HG03095 (cell line): ENCODE measurements around the gene DYNC1I1.

Experiments used
- ATAC-seq: cut with Tn5 transposase; IDR thresholded peaks from one replicate; pipeline ENCODE4 v1.9.1; 2021; ENCODE audit warnings: moderate library complexity; ENCODE audit not compliant: unreplicated experiment

DYNC1I1 gene

DNA sequence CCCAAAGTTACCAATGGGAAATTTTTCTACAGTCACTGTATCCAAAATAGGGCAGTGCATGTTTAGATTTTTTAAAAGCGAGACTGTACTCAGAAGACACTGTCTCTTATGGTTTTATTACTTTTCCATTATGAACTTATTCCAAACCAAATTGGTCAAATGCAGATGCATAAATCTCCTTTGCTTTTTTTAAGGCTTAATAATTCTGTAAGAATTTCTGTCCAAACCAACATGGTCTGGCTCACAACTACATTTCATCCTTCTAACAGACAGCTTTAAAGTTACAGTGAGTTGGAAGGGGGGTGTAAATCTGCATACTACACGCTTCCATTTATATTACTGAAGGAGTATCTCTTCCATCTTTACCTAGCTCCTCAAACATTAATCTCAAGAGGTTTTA lies 350.4 kb downstream of the DYNC1I1 start:
- no peak for ATAC-seq

DNA sequence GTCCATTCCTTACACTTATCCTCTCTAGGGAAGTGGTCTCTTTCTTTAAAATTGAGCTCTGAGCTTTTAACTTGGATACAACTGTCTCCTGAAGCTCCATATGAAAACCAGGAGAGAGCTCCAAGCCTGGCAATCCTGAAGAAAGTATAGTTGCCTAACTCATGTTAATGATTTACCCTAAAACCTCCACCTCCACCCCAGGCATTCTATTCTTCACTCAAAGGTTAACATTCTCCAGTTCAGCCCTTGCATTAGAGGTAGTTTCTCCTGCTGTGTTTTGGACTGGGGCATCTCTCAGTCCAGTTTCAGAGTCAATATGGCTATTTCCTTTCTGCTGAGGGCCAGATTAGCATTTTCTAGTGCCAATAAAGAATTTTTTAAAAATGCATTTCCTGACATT lies 354.0 kb downstream of the DYNC1I1 start:
- no peak for ATAC-seq

DNA sequence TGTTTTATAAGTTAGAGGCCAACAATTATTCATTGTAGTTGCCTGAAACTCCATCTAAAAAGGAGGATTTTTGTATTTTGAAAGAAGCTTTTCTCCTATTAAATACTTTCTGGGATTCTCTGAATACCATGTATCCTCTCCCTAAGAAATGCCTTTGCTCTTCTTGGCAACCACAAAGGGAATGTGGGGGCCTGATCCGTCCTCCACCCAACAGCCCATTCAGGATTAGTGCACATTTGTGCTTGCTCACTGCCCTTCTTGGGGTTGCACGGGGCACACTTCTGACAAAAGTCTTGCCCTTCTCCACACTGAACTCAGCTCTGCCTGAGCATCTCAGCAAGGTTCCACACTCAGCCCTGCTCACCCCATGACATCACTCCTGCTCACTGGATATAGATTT lies 355.4 kb downstream of the DYNC1I1 start:
- no peak for ATAC-seq

DNA sequence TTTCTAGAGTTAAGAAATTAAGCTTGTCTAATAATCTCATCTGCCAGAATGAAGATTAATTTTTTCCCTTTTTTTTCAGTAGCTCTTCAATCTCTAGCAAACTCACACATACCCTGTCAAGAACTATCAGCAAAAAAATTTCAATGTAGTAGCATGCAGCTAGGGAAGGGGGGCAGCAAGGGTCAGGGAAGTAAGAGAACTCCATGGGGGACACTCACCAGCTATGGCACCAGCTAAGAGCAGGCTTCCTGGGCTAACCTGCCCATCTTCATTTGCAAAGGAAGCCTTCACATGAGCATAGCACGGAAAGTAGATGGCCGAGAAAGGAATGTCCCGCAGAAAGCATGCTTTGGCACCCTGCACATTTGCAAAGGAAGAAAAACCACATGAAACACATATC lies 359.2 kb downstream of the DYNC1I1 start:
- ATAC-seq, result no peak

DNA sequence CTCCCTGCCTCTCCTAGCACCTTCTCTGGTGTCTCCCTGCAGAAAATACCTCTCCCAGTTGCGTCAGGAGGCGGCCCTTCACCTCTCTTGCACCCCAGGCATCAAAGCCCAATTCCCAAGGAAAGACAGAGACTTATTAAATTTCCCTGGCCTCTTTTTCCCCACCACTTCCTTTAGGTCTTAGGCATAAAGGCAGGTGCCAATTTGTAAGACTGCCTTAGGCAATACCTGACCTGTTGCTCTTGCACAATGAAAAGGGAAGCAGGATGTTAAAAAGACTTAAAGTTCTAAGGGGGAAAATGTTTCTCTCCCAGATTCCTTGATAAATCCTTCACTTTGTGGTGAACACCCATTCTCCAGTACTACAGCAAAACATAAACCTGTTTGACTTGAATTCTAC lies 362.9 kb downstream of the DYNC1I1 start:
- ATAC-seq, result no peak

DNA sequence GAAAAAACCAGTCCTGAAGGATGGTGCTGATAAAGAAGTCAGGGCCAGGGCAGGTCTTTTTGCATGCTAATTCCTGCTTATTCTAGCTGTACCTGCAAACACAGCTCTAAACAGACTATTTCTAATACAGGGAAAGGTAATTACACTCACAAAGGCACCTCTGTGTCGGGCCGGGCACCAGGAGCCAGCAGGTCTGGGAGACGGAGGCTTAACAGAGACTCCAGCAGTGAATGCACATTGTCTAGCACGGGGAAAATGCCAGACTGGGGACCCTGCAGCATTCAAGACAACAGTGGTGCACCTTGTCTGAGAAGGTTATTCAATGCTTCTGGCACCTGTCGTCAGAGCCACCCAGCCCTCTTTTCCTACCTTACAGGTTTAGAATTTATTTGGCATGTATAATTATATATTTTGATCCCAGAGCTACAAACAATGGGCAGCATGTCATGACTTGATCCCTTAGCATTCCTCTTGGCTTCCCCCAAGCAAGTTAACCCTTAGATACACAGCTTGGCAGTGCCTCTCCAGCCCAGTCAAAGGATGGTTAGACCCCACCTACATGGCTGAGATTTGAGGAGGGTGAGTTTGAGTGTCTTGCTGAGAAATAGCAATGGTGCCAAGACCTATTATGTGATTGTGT lies 364.4 kb downstream of the DYNC1I1 start:
- no peak for ATAC-seq

DNA sequence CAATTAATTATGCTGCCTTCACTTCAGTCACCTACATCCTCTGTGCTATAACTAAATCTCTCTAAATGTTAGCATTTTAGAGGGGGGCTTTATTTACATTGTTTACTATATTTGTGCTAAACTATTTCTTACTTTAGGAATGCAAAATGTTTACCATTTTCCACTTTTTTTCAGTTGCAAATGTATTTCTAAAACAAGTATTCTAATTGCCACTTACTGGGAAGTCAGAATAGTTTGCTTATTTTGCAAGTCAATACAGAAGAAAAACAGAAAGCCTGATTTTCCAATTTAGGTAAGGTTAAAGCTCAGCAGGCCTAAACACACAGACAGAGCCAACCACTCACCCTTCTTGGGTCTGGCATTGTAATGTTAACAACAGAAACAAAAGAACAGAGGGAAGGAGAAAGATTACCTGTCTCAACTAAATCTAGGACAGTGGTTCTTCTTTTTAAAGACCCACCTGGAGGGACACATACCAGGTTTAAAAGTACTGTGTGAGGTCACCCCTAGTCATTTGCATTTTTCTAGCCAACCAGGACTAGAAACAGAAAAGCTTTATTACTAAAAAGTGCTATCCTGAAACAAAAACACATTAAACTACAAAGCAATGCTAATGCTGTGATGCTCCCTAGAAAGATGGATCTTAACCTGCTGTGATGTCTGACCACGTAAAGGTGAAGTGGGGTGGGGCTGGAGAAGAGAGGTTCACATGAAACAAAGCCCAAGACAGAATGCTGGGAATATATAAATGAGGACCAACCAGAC lies 371.3 kb downstream of the DYNC1I1 start:
- ATAC-seq, result no peak

DNA sequence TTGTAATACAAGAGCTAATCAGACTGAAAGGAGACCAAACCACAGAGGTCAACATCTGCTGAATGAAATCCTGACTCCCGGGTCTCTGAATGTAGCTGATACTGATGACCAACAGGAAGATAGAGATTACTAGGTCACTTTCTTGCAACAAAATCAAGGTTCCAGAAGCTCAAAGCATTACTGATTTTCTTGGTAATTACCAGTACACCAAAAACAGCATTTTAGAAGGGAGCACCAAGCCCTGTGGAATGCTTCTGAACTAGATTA lies 371.8 kb downstream of the DYNC1I1 start:
- ATAC-seq, result no peak
